ENCODE data around the gene SLITRK4.

SLITRK4 gene

GRCh38 chrX:143580266-143580665, 55.6 kb downstream of the SLITRK4 start:
- H3K27ac ChIP-seq = no peak overlapping the region
- DNase-seq (ENCODE audit: low read depth, low spot score) = no peak
